Stomach smooth muscle (tissue), 2 donors: Measurements from ENCODE around the gene PACS2.
A peak's percentile ranks its signal among the peaks of the same experiment; 100 is the strongest.
"Not testable (repeated sequence)": the region's sequence is repeated elsewhere in the genome, so short reads cannot be mapped to it uniquely, and the experiment has no call there.

Experiments used
- H3K27ac ChIP-seq: one replicate; pipeline ENCODE4 v1.7.0; 2013; ENCODE audit warnings: mild to moderate bottlenecking, low read length, inconsistent platforms
- H3K27me3 ChIP-seq, 2 donors: one replicate each; pipeline ENCODE4 v1.7.0; 2013; ENCODE audit warnings: low read length in 2 of 2; ENCODE audit not compliant: insufficient read depth in 2 of 2, control insufficient read depth in 1 of 2
- H3K36me3 ChIP-seq, 2 donors: one replicate each; pipeline ENCODE4 v1.7.0; 2013; ENCODE audit warnings: low read length in 2 of 2; ENCODE audit not compliant: control insufficient read depth in 2 of 2, insufficient read depth in 2 of 2
- H3K4me1 ChIP-seq: one replicate; pipeline ENCODE4 v1.7.0; 2013; ENCODE audit warnings: low read length; ENCODE audit not compliant: control insufficient read depth, insufficient read depth
- H3K4me3 ChIP-seq, 2 donors: one replicate each; pipeline ENCODE4 v1.7.0; 2013; ENCODE audit warnings: low read length in 2 of 2
- H3K9ac ChIP-seq, 2 donors: one replicate each; pipeline ENCODE4 v1.7.0; 2013; ENCODE audit warnings: low read length in 2 of 2, mild to moderate bottlenecking in 1 of 2
- H3K9me3 ChIP-seq, 2 donors: one replicate each; pipeline ENCODE4 v1.7.0; 2013; ENCODE audit warnings: low read length in 2 of 2; ENCODE audit not compliant: control insufficient read depth in 2 of 2
- donor health status: healthy.
- donor health status: Pancreatic carcinoma.

The PACS2 gene

GRCh38 chr14:105314287-105315200 lies at the start of gene PACS2:
TSS of gene PACS2 (plus strand) at chr14:105314748. CDS start at chr14:105314919, 171 bp downstream.
- Histone ChIP-seq H3K36me3 (no peaks in the 10 kb centered on the region), H3K4me1 (peaks cover 56% of the 10 kb centered on the region), H3K27me3 (no peaks in the 10 kb centered on the region), H3K9me3 (no peaks in the 10 kb centered on the region), H3K4me3 (peak within 1 kb of the TSS; percentile 66 to 81), H3K27ac (peak within 1 kb of the TSS; percentile 94), H3K9ac (peak within 1 kb of the TSS; percentile 68 to 75)

GRCh38 chr14:105267820-105268548 lies 46.6 kb upstream of the PACS2 start:
- peaks cover 5 to 13% of the 10 kb centered on the region in 2 donors for H3K36me3 ChIP-seq
- H3K4me3 ChIP-seq, result no peak overlapping the region
- H3K27ac ChIP-seq, result no peak overlapping the region
- H3K9ac ChIP-seq, result no peak overlapping the region
- no peaks in the 10 kb centered on the region for H3K9me3 ChIP-seq
- no peaks in the 10 kb centered on the region for H3K4me1 ChIP-seq
- H3K27me3 ChIP-seq, result no peaks in the 10 kb centered on the region

GRCh38 chr14:105268736-105269354 lies 45.7 kb upstream of the PACS2 start:
- Histone ChIP-seq H3K4me3 (no peak overlapping the region), H3K36me3 (peaks cover 5 to 13% of the 10 kb centered on the region in 2 donors), H3K27ac (no peak overlapping the region), H3K9ac (no peak overlapping the region), H3K9me3 (no peaks in the 10 kb centered on the region), H3K27me3 (no peaks in the 10 kb centered on the region), H3K4me1 (no peaks in the 10 kb centered on the region)

- H3K36me3 ChIP-seq, result peaks cover 5 to 10% of the 10 kb centered on the region in 2 donors
- no peaks in the 10 kb centered on the region for H3K9me3 ChIP-seq
- no peak overlapping the region for H3K9ac ChIP-seq
- H3K4me1 ChIP-seq, result no peaks in the 10 kb centered on the region
- H3K27me3 ChIP-seq, result no peaks in the 10 kb centered on the region
- H3K27ac ChIP-seq, result no peak overlapping the region
- no peak overlapping the region for H3K4me3 ChIP-seq
Observed at GRCh38 chr14:105269405-105269804, 45.1 kb upstream of the PACS2 start.

- no peak overlapping the region for H3K9ac ChIP-seq
- no peak overlapping the region for H3K4me3 ChIP-seq
- H3K27me3 ChIP-seq, result no peaks in the 10 kb centered on the region
- H3K9me3 ChIP-seq, result no peaks in the 10 kb centered on the region
- no peak overlapping the region for H3K27ac ChIP-seq
- peaks cover 5 to 10% of the 10 kb centered on the region in 2 donors for H3K36me3 ChIP-seq
- no peaks in the 10 kb centered on the region for H3K4me1 ChIP-seq
Observed at GRCh38 chr14:105271224-105271890, 43.2 kb upstream of the PACS2 start.

GRCh38 chr14:105272623-105273022 lies 41.9 kb upstream of the PACS2 start:
- Histone ChIP-seq H3K27ac (no peak overlapping the region), H3K36me3 (peaks cover 5 to 10% of the 10 kb centered on the region in 2 donors), H3K4me1 (no peaks in the 10 kb centered on the region), H3K4me3 (no peak overlapping the region), H3K27me3 (no peaks in the 10 kb centered on the region), H3K9ac (no peak overlapping the region), H3K9me3 (no peaks in the 10 kb centered on the region)

- H3K4me3 ChIP-seq, result no peak overlapping the region
- peaks cover under 1 to 10% of the 10 kb centered on the region in 2 donors for H3K36me3 ChIP-seq
- H3K27ac ChIP-seq, result no peak overlapping the region
- no peaks in the 10 kb centered on the region for H3K27me3 ChIP-seq
- no peaks in the 10 kb centered on the region for H3K9me3 ChIP-seq
- no peak overlapping the region for H3K9ac ChIP-seq
- no peaks in the 10 kb centered on the region for H3K4me1 ChIP-seq
Observed at GRCh38 chr14:105273062-105273461, 41.5 kb upstream of the PACS2 start.

GRCh38 chr14:105274637-105275036 lies 39.9 kb upstream of the PACS2 start:
- H3K4me1 ChIP-seq, result no peaks in the 10 kb centered on the region
- H3K4me3 ChIP-seq, result no peak overlapping the region
- peaks cover 0 to 7% of the 10 kb centered on the region in 2 donors for H3K36me3 ChIP-seq
- no peaks in the 10 kb centered on the region for H3K9me3 ChIP-seq
- no peak overlapping the region for H3K27ac ChIP-seq
- no peak overlapping the region for H3K9ac ChIP-seq
- H3K27me3 ChIP-seq, result no peaks in the 10 kb centered on the region

GRCh38 chr14:105275267-105275946 lies 39.1 kb upstream of the PACS2 start:
- Histone ChIP-seq H3K9ac (no peak overlapping the region), H3K4me3 (no peak overlapping the region), H3K27ac (no peak overlapping the region)

GRCh38 chr14:105277448-105277847 lies 37.1 kb upstream of the PACS2 start:
- not testable (repeated sequence) for H3K4me1 ChIP-seq, H3K36me3 ChIP-seq, H3K4me3 ChIP-seq, H3K27ac ChIP-seq, H3K27me3 ChIP-seq, H3K9ac ChIP-seq, H3K9me3 ChIP-seq

More at GRCh38 chr14:105275267-105275946, 39.1 kb upstream of the PACS2 start:
- no peaks in the 10 kb centered on the region for H3K9me3 ChIP-seq
- H3K36me3 ChIP-seq, result peaks cover 0 to 7% of the 10 kb centered on the region in 2 donors
- H3K4me1 ChIP-seq, result no peaks in the 10 kb centered on the region
- H3K27me3 ChIP-seq, result no peaks in the 10 kb centered on the region
